Astrocyte of the cerebellum (primary cell): ENCODE results near the gene PSMB2.

ENCODE experiments used
- DNase-seq: peaks from one replicate; pipeline ENCODE4 v3.0.0-alpha.2; 2011; ENCODE audit warnings: low read depth
- H3K4me3 ChIP-seq: 2 replicates; pipeline ENCODE4 v1.5.1; 2011; ENCODE audit warnings: mild to moderate bottlenecking, low read depth, low read length, moderate library complexity
- in situ Hi-C: cut with HindIII; loops from 2 replicates; pipeline ENCODE4 v1.10.0; 2017; ENCODE audit warnings: low sequenced_read_pairs
- TF ChIP-seq, protein P1 (sequence below): IDR thresholded peaks from 2 replicates; pipeline ENCODE4 v1.5.1; 2012; ENCODE audit warnings: low read length, low read depth, moderate library complexity, mild to moderate bottlenecking; ENCODE audit errors: missing control alignments

PSMB2 gene

DNA sequence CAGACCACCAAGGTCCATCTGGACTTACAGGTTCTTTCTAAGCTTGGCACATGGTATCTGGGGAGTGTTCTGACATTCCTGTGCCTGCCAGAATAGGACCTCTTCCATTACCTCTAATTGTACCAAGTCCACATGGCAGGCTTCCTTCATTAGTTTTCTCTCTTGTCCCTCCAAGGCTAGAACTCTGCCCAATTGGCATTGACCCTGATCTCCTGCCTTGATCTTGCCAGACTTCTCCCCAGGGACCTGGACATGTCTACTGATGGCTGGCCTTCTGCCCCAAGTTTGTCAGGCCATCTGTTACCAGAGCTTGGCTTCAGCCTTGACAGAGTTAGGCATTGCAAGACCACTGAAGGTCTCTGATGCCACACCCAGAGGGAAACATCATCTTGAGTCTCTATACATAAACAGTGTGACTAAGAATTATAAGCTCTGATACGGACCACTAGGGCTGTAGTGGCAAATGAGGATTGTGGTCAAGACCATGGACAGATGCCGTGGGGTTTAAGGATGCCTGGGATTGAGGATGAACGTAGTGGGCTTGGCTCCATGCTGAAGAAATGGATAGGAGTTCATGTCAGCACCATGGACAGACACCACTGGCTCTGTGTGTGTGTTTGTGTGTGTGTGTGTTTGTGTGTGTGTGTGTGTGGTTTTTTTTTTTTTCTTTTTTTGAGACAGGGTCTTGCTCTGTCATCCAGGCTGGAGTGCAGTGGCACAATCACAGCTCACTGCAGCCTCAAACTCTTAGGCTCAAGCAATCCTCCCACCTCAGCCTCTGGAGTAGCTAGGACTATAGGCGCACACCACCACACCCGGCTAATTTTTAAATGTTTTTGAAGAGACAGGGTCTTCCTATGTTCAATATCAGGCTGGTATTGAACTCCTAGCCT lies 19.5 kb upstream of the PSMB2 start:
- TF ChIP-seq, protein P1, sequence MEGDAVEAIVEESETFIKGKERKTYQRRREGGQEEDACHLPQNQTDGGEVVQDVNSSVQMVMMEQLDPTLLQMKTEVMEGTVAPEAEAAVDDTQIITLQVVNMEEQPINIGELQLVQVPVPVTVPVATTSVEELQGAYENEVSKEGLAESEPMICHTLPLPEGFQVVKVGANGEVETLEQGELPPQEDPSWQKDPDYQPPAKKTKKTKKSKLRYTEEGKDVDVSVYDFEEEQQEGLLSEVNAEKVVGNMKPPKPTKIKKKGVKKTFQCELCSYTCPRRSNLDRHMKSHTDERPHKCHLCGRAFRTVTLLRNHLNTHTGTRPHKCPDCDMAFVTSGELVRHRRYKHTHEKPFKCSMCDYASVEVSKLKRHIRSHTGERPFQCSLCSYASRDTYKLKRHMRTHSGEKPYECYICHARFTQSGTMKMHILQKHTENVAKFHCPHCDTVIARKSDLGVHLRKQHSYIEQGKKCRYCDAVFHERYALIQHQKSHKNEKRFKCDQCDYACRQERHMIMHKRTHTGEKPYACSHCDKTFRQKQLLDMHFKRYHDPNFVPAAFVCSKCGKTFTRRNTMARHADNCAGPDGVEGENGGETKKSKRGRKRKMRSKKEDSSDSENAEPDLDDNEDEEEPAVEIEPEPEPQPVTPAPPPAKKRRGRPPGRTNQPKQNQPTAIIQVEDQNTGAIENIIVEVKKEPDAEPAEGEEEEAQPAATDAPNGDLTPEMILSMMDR, result no peak
- in situ Hi-C loops, result no loop called here
- peak; percentile 64 for DNase-seq
- H3K4me3 ChIP-seq, result no peak overlapping the region

DNA sequence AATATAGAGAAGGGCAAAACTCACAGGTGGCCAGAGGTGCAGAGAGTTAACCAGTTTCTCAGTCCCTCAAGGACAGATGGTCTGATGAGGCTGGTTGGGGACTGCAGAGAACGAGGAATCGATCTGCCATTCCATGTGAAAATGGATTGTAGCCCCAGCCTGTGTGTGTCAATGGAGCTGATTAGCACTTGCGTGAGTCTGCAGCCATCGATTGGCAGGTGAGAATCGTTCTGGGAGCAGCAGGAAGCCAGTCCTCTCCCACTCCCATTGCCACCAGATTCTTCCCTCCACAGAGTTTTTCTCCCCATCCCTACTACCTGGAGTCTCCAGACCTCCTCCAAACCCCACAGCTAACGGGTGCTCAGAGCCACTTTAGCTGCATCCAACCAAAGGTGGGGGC lies 18.3 kb upstream of the PSMB2 start:
- no peak for DNase-seq
- in situ Hi-C loops, result loop anchor here (10.0 kb wide), 1 partner anchor 55 kb away; the partner anchor contains the start of gene C1orf216
- TF ChIP-seq, protein P1, result no peak
- H3K4me3 ChIP-seq, result no peak overlapping the region

DNA sequence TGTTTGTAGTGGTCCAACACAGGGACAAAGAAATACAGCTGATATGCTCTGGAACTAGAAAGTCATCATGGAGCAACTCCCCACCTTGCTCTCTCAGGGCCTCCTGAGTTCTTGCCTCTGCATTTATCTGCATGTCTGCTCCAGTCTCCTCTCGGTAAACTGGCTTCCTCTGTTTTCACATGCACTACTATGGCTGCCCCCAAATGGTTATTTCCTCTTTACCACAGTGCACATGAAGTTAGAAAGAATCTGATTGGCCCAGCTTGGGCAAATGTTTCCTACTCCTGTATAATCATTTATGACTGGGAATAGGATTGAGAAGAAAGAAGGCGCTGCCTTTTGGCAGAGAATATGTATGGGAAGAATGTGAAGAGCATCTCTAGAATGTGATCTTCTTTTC lies 16.5 kb upstream of the PSMB2 start:
- in situ Hi-C loops, result loop anchor here (10.0 kb wide), 1 partner anchor 57 kb away; the partner anchor contains the start of gene C1orf216
- TF ChIP-seq, protein P1, result no peak
- H3K4me3 ChIP-seq, result no peak overlapping the region
- DNase-seq, result no peak

DNA sequence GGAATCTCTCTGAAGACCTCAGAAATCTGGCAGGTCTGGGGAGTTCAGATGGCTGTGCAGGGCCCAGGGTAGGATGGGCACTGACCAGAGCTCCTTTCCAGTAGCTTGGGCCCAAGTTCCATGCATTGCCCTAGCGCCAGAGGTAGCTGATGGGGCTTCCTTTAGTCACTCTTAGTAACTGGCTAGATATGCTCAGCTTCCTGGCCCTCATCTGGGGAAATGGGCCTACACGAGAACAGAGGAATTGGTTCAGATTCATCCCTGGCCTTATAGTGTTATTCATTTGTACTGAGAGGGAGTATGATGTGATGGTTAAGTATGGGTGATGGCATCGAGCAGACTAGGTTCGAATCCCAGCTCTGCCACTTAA lies 15.5 kb upstream of the PSMB2 start:
- TF ChIP-seq, protein P1, result no peak
- in situ Hi-C loops, result loop anchor here (10.0 kb wide), 1 partner anchor 58 kb away; the partner anchor contains the start of gene C1orf216
- no peak overlapping the region for H3K4me3 ChIP-seq
- DNase-seq, result no peak

DNA sequence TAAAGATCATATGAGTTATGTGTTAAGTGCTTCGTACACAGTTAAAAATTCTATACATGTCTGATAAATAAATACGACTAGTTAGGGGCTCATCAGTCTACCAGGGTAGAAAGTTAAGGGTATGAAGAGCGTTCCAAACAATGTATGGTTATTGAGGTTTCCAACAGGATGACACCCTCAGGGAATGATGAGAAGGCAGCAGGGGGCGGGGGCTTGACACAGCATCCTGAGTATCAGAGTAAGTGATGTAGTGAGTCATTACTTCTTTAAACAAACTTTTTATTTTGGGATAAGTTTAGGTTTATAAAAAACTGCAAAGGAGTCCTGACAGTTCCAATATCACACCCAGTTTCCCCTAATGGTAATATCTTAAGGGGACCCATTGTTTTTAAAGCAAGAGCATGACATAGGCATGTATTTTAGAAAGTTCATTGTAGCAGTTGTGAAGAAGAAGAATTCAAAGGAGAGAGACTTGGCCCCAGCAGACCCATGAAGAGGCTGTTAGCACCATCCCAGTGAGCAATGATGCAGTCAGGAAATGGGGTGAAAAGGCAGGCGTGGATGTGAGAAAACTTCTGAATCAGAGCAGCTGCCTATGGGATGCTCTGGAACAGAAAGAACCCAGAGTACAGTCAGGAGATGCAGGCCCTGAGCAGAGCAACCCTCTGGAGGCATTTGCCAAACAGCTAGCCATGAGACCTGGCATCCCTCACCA lies 15.0 kb upstream of the PSMB2 start:
- no peak for DNase-seq
- in situ Hi-C loops, result loop anchor here (10.0 kb wide), 1 partner anchor 58 kb away; the partner anchor contains the start of gene C1orf216
- H3K4me3 ChIP-seq, result no peak overlapping the region
- TF ChIP-seq, protein P1, result no peak

DNA sequence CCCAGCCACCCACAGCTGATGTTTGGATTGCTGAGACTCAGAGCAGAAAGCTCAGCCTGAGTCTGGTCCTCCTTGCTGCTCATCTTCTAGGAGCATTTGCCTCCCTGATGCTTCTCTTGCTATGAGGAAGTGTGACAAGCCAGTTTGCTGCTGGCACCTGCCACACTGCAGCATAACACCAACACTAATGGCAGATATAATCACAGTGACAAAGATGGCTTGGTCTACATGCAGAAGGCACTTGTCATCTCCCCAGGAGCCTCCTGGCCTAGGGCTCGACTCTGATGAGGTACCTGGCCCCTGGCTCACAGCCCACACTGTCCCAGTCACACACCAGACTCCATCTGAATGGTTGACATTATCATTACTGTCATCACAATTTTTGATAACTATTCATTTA lies 13.9 kb upstream of the PSMB2 start:
- in situ Hi-C loops, result loop anchor here (10.0 kb wide), 1 partner anchor 60 kb away; the partner anchor contains the start of gene C1orf216
- no peak overlapping the region for H3K4me3 ChIP-seq
- TF ChIP-seq, protein P1, result no peak
- DNase-seq, result no peak
